Adipocyte (in vitro differentiated cells): ENCODE measurements around the gene IFNAR2.
"Not testable (repeated sequence)": the region's sequence is repeated elsewhere in the genome, so short reads cannot be mapped to it uniquely, and the experiment has no call there.

ENCODE experiments used
- DNase-seq: peaks from one replicate; pipeline ENCODE4 v3.0.0-alpha.2; 2015; ENCODE audit warnings: low read depth
- H3K27me3 ChIP-seq: replicated peaks from 2 replicates; pipeline ENCODE4 v1.7.0; 2013; ENCODE audit warnings: mild to moderate bottlenecking, low read length, moderate library complexity; ENCODE audit not compliant: control insufficient read depth, insufficient read depth
- H3K36me3 ChIP-seq: 2 replicates; pipeline ENCODE4 v1.7.0; 2013; ENCODE audit warnings: low read length, mild to moderate bottlenecking, moderate library complexity; ENCODE audit not compliant: control insufficient read depth, insufficient read depth, severe bottlenecking
- H3K4me1 ChIP-seq: 2 replicates; pipeline ENCODE4 v1.7.0; 2013; ENCODE audit warnings: mild to moderate bottlenecking, low read length, moderate library complexity; ENCODE audit not compliant: control insufficient read depth, insufficient read depth
- H3K4me3 ChIP-seq: 2 replicates; pipeline ENCODE4 v1.7.0; 2013; ENCODE audit warnings: mild to moderate bottlenecking, low read length, moderate library complexity
- H3K9ac ChIP-seq: 2 replicates; pipeline ENCODE4 v1.7.0; 2013; ENCODE audit warnings: mild to moderate bottlenecking, low read length, moderate library complexity
- H3K9me3 ChIP-seq: 2 replicates; pipeline ENCODE4 v1.7.0; 2013; ENCODE audit warnings: mild to moderate bottlenecking, low read length, moderate library complexity; ENCODE audit not compliant: control insufficient read depth

The IFNAR2 gene

DNA sequence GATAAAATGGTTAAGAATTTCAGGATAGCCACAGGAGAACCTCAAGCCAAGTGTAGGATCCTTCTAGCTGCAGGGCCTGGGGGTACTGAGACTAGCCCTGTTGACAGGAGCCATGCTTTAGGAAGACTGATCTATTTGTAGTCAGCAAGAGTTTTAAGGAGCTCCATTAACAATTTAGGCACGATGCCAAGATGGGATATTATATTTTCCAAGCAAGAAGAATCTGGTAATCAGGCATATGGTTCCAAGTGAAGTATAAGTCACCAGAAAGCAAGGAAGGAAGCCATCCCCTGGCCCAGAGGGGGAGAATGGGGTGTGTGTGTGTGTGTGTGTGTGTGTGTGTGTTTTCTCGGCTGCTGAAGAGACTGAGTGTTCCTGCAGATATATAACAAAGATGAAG, 7.0 kb downstream of the IFNAR2 start:
- no peak overlapping the region for H3K4me3 ChIP-seq
- no peaks in the 10 kb centered on the region for H3K36me3 ChIP-seq
- H3K9me3 ChIP-seq: no peaks in the 10 kb centered on the region
- DNase-seq: no peak
- H3K27me3 ChIP-seq: no peaks in the 10 kb centered on the region
- H3K4me1 ChIP-seq: peaks cover 12% of the 10 kb centered on the region
- H3K9ac ChIP-seq: no peak overlapping the region

- Histone ChIP-seq H3K27me3 (no peaks in the 10 kb centered on the region), H3K4me3 (no peak overlapping the region), H3K36me3 (no peaks in the 10 kb centered on the region), H3K9ac (no peak overlapping the region), H3K9me3 (no peaks in the 10 kb centered on the region), H3K4me1 (peaks cover 12% of the 10 kb centered on the region)
- DNase-seq: no peak
These were observed 7.7 kb downstream of the IFNAR2 start for GRCh38 chr21:33237486-33237885.

GRCh38 chr21:33238146-33238545, 8.4 kb downstream of the IFNAR2 start:
- H3K27me3 ChIP-seq: no peaks in the 10 kb centered on the region
- H3K36me3 ChIP-seq: no peaks in the 10 kb centered on the region
- H3K4me1 ChIP-seq: peaks cover 12% of the 10 kb centered on the region
- no peak for DNase-seq
- H3K9ac ChIP-seq: no peak overlapping the region
- no peaks in the 10 kb centered on the region for H3K9me3 ChIP-seq
- H3K4me3 ChIP-seq: no peak overlapping the region

- Histone ChIP-seq H3K4me3 (no peak overlapping the region), H3K4me1 (peaks cover 12% of the 10 kb centered on the region), H3K36me3 (no peaks in the 10 kb centered on the region), H3K9ac (no peak overlapping the region), H3K9me3 (no peaks in the 10 kb centered on the region), H3K27me3 (no peaks in the 10 kb centered on the region)
- no peak for DNase-seq
These were observed 9.0 kb downstream of the IFNAR2 start for GRCh38 chr21:33238565-33239255.

- not testable (repeated sequence) for H3K4me3 ChIP-seq, DNase-seq, H3K27me3 ChIP-seq, H3K9me3 ChIP-seq, H3K9ac ChIP-seq, H3K36me3 ChIP-seq
- H3K4me1 ChIP-seq: peaks cover 12% of the 10 kb centered on the region
These were observed 9.9 kb downstream of the IFNAR2 start for GRCh38 chr21:33239559-33240127.

- DNase-seq: no peak
- Histone ChIP-seq H3K4me3 (no peak overlapping the region), H3K36me3 (peaks cover 15% of the 10 kb centered on the region), H3K27me3 (no peaks in the 10 kb centered on the region), H3K9ac (no peak overlapping the region), H3K9me3 (no peaks in the 10 kb centered on the region), H3K4me1 (peaks cover 12% of the 10 kb centered on the region)
These were observed 10.7 kb downstream of the IFNAR2 start for GRCh38 chr21:33240404-33240803.

DNA sequence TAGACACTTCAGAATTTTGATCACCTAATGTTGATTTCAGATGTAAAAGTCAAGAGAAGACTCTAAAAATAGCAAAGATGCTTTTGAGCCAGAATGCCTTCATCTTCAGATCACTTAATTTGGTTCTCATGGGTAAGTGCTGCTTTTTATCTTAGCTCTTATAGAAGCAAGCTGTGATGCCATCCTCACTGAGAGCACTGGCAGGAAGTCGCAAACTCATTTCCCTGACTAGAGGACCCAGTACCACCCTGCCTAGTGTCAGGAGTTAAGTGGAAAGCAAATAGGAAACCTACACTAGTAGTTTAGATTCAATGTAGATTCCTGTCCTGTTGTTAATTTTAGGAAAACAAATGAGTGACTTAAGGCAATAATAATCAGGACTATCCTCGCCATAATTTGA, 12.1 kb downstream of the IFNAR2 start:
- Histone ChIP-seq H3K36me3 (peaks cover 28% of the 10 kb centered on the region), H3K9me3 (no peaks in the 10 kb centered on the region), H3K4me3 (no peak overlapping the region), H3K4me1 (peaks cover 12% of the 10 kb centered on the region), H3K27me3 (no peaks in the 10 kb centered on the region), H3K9ac (no peak overlapping the region)
- no peak for DNase-seq

- not testable (repeated sequence) for DNase-seq, H3K4me1 ChIP-seq, H3K9me3 ChIP-seq, H3K4me3 ChIP-seq, H3K9ac ChIP-seq, H3K27me3 ChIP-seq
- H3K36me3 ChIP-seq: peaks cover 38% of the 10 kb centered on the region
These were observed 13.1 kb downstream of the IFNAR2 start for GRCh38 chr21:33242846-33243245.

- Histone ChIP-seq H3K27me3 (no peaks in the 10 kb centered on the region), H3K36me3 (peaks cover 51% of the 10 kb centered on the region), H3K9ac (no peak overlapping the region), H3K4me1 (no peaks in the 10 kb centered on the region), H3K4me3 (no peak overlapping the region), H3K9me3 (no peaks in the 10 kb centered on the region)
- DNase-seq: no peak
These were observed 14.5 kb downstream of the IFNAR2 start for GRCh38 chr21:33244082-33244778.

DNA sequence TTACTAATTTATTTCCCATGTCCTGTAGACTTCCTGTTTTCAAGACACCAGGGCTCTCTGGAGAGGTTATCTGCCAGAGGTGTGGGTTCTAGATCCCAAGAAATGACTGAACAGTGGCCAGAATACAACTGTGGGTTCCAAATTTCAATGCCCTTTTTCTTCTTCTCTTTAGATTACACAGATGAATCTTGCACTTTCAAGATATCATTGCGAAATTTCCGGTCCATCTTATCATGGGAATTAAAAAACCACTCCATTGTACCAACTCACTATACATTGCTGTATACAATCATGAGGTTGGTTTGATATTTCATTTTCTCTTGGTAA, 15.0 kb downstream of the IFNAR2 start:
- no peaks in the 10 kb centered on the region for H3K4me1 ChIP-seq
- peaks cover 56% of the 10 kb centered on the region for H3K36me3 ChIP-seq
- H3K9ac ChIP-seq: no peak overlapping the region
- H3K4me3 ChIP-seq: no peak overlapping the region
- no peaks in the 10 kb centered on the region for H3K27me3 ChIP-seq
- no peak for DNase-seq
- H3K9me3 ChIP-seq: no peaks in the 10 kb centered on the region

DNA sequence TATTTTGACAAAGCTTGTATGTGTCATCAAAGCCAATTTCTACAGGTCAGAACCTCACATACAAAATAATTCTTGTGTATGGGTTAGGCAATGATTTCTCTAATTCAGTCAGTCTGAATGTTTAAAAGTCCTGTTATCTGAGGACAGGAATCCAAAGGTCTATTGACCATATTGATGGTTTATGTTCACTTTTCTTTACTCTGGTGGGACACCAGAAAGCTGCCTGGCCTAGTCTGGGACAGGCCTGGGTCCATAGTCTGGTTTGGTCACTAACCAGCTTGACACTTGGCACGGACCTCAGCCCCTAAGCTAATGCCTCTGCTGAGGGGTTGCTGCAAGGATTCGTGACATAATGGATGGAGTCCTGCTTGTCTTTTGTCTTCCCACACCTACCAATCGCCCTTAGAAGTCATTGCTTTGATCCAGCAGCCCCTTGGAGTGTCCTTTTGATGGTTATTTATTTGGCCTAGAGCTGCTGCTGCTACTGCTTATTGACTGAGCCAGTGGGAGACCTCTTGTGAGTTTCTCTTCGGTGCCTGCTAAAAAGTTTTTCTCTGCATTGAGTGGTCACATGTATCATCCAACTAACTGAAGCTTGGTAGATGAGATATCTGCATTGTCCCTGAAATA, 15.7 kb downstream of the IFNAR2 start:
- Histone ChIP-seq H3K36me3 (peaks cover 58% of the 10 kb centered on the region), H3K9me3 (no peaks in the 10 kb centered on the region), H3K9ac (no peak overlapping the region), H3K27me3 (no peaks in the 10 kb centered on the region), H3K4me3 (no peak overlapping the region), H3K4me1 (no peaks in the 10 kb centered on the region)
- no peak for DNase-seq
